T-helper 1 cell (primary cell): ENCODE results near the gene ESYT2.
"Not testable (repeated sequence)": the region's sequence is repeated elsewhere in the genome, so short reads cannot be mapped to it uniquely, and the experiment has no call there.

ENCODE experiments used
- DNase-seq, 5 donors: peaks; one replicate each; pipeline ENCODE4 v3.0.0-alpha.2; 2012 to 2020

ESYT2 gene

DNA sequence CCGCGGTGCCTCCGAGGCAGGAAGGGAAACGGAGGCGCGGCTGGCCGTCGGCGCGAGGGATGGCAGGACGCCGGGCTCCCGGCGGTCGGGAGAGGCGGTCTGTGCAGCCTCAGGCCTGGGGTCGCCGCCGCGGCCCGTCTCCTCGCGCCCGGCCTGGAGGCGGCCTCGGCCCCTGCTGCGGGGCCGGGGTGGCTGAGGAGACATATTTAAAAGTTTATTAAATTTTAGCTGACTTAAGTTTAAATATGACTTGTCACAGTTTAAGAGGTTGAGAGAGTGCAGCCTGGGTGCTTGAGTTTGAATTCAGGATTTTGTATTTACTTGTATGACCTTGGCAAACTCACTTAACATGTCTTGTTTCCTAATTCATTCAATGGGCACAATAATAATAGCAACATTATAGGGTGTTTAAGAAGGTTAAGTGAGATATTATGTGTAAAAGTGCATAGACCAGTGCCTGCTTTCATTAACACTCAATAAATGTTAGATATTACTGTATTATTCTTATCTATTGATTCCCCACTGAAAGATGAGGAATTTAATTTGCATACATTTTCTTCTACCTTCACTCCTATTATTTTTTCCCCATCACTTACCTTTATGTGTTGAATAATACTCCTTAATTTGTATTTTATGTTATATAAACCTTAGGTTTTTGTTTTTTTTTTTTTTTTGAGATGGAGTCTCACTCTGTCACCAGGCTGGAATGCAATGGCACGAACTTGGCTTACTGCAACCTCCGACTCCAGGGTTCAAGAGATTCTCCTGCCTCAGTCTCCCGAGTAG lies 27.8 kb upstream of the ESYT2 start:
- DNase-seq, result no peak

DNA sequence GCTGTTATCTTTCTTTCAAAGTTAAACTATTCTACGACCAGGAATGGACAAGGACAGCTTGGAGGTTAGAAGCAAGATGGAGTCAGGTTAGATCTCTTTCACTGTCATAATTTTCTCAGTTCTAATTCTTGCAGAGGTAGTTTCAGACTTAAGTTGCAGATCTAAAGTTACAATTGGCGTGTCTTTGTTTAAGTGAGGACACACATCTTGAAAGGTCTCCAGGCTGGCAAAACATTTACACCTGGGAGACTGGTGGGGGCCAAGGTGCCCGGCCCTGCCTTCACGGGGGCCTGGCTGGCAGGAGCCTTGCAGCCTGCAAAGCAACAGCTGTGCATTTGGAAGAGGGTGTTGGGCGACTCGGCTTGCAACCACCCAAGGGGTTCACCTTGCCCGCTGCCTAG lies 25.4 kb upstream of the ESYT2 start:
- DNase-seq, result no peak

DNA sequence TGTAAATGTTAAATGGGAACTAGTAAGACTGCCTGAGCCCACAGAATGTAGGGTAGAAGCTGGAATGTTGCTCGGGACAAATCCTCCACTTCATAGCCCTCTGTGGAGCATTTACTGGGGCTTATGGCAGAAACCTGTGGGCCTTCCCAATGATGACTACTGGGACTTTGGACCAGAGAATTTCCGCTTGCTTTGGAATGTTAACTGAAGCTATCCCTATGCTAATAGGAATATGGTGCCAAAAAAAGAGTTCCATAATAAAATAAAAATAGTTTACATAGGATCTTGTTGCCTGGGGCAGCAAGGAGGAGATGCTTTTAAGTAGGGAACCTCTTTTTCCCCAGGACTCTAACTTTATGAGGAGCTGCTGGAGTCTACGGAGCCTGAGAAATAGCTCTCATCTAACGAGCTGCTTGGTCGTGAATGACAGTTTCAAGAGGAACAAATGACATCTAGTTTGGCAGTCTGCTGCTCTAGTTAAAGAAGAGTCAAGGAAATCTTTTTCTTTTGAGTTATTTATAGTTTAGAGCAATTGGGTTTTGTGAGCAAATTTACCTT lies 21.3 kb upstream of the ESYT2 start:
- DNase-seq, result no peak

DNA sequence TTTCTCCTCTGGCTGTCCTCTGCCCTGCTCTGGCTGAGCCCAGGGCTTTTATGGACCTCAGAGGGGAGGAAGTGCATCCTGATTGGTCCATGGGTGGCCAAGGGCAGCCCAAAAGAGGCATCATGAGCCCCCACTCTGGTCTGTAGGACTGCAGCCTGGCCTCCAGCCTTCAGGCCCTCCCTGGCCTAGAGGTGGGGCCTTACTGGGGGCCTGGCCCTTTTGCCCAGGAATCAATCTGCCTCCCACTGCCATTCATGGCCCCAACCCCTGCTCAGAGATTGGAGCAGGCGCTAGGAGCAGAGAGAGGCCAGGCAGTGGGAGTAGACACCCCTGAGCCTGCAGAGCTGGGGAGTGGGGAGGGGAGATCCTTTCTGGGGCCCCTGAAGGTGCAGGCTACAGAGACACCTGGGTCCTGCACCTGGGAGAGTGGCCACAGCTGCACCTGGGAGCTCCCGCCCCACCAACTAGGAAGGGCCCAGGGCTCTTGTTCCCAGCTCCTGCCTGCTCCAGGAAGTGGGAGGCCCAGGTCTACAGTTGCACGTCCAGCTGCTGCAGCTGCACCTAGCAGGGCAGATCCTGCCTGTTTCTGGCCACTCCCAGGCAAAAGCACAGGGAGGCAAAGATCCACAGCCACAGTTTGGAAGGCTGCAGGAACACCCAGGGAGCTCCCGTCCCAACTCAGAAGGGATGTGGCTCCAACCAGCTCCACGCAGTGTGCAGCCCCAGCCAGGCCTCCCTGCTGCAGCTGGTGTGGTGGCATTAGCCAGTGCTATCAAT lies 20.6 kb upstream of the ESYT2 start:
- DNase-seq, result no peak

DNA sequence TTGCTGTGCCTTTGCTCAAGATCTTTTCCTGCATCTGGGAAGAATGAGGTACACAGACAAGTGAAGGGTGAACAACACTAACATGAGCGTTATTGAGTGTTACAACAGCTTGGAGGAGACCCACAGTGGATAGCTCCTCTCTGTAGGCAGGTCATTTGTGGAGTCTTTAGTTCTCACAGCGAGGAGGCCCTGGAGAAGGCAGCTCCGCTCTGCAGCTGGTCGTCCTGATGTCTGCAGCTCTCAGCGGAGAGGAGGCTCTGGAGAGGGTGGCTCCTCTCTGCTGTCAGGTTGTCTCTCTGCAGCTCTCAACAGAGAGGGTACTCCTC lies 20.1 kb upstream of the ESYT2 start:
- DNase-seq, result no peak

DNA sequence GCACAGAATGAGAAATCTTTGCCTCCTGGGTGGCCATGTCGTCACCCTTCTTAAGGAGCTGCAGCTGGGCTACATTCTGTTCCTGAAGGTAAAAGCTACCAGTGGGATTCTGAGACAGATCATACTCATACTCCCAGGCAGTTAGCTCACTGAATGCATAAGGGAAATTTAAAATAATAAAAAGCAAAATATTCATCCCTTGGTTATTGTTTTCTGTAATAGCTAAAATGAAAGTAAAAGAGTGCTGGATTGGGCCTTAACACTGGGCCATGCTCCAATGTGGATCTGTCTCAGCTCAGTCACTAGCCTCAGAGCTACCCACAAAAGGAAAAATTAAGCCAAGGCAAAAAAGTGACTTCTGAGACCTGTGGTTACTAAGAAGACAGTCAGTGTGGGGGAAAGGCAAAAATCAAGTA lies 18.1 kb upstream of the ESYT2 start:
- no peak for DNase-seq

DNA sequence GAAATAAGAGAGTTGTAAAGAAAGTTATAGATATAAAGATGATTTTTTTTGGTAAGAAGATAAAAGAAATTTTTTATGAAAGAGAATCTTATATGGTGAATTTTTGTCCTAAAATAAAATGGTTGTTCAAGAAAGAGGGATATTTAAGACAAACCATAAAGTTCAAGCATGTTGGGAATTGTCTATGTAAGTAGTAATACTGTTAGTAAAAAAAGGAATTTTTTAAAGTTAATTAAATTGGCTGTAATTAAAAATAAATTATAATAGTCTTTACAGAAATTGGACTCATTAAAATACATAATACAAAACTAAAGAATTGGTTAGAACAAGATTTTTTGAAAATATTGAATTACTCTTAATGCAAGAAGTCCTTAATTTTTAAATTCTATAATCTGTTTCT lies 17.0 kb upstream of the ESYT2 start:
- no peak for DNase-seq

DNA sequence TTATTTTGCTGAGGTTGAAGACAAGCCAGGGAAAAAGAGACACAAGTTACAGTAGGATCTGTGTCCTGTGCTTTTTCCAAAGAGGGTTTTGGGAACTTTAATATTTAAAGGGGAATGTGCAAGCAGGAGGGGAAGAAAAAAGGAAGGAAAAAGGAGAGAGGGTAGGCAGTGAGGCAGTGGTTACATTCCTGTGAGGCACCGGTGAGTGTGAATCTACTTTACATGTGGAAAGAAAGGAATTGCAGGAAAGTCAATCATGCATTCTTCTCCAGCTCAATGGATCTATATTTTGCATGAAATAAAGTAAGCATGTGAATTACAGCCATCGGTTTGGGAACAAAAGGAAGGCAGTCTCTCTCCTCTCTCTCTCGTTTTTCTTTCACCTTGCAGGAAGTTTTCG lies 14.5 kb upstream of the ESYT2 start:
- no peak for DNase-seq

DNA sequence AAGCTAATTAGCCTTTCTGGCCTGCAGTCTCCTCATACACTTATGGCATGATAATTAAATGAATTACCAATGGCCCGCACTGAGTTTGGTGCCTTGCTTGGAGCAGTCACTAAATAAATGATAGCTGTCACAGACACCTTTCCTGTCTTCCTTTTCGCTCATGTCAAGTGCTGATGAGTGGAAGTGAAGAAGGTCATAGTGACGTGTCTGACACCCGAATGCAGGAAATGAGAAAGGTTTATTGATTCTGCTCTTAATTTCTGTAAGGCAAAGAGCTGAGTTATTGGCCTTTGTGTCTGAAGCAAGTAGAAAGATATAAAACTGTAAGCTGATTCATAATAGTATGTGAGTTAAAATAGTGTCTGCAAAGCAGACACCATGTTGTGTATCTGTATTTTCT lies 13.2 kb upstream of the ESYT2 start:
- no peak for DNase-seq

DNA sequence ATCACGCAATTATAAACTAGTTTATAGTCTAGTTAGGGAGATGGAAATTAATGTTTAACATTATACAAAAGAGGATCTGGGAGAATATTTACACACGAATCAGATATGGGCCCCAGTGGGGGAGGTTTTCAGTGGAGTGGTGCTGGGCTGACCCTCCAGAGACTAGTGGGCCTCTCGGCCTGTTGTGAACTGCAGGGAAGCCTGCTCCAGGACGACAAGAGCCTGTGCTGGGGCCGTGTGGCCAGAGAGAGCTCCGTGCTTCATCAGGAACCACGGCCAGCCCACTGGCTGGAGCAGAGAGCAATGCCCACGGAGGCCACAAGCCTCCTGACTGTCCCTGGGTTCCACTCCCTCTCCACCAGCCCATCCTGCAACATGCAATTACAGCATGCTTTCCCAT lies 11.3 kb upstream of the ESYT2 start:
- no peak for DNase-seq

DNA sequence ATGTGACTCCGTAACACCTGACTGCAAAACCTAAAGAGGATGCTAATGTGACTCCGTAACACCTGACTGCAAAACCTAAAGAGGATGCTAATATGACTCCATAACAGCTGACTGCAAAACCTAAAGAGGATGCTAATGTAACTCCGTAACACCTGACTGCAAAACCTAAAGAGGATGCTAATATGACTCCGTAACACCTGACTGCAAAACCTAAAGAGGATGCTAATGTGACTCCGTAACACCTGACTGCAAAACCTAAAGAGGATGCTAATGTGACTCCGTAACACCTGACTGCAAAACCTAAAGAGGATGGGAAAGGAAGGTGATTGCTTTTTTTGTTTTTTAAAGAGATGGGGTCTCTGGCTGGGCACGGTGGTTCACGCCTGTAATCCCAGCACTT lies 9.9 kb upstream of the ESYT2 start:
- not testable (repeated sequence) for DNase-seq

DNA sequence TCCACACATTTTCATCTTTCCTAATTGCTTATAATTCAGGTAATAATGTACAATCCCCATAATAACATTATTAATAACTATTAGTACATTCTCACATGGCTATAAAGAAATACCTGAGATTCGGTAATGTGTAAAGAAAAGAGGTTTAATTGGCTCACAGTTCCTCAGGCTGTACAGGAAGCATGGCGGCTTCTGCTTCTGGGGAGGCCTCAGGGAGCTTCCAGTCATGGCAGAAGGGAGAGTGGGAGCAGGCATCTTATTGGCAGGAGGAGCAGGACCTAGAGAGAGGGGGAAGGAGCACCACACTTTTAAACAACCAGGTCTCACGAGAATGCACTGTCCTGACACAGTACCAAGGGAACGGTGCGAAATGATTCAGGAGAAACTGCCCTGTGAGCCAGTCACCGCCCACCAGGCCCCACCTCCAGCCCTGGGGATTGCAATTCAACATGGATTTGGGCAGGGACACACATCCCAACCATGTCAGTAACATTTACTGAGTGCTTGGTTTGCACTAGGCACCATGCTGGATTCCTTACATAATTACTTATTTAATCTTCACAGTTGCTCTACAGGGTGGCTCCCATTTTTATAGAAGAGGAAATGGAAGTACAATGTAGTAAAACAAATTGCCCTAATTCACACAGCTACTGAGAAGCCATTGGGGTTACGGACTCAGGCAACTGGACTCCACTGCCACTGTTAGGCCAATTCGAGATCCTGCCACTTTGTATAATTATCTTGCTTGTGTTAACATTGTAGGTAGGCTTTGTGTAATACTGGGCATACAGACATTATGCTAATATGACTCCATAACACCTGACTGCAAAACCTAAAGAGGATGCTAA lies 8.7 kb upstream of the ESYT2 start:
- DNase-seq, result no peak

DNA sequence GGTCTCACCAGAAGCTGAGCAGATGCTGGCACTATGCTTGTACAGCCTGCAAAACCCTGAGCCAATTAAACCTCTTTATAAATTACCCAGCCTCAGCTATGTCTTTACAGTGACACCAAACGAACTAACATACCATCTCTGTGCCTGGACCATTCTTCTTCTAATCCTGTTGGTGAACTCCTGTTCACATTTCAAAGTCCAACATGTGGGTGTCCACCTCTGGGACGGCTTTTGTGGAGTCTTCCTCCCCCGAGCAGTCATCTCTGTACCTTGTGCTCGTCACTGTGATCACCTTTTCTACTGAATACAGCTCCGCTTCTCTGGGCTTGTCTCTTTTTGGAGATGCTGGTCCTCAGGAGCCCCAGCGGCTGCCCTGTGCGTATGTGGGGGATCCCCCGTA lies 7.4 kb upstream of the ESYT2 start:
- no peak for DNase-seq

DNA sequence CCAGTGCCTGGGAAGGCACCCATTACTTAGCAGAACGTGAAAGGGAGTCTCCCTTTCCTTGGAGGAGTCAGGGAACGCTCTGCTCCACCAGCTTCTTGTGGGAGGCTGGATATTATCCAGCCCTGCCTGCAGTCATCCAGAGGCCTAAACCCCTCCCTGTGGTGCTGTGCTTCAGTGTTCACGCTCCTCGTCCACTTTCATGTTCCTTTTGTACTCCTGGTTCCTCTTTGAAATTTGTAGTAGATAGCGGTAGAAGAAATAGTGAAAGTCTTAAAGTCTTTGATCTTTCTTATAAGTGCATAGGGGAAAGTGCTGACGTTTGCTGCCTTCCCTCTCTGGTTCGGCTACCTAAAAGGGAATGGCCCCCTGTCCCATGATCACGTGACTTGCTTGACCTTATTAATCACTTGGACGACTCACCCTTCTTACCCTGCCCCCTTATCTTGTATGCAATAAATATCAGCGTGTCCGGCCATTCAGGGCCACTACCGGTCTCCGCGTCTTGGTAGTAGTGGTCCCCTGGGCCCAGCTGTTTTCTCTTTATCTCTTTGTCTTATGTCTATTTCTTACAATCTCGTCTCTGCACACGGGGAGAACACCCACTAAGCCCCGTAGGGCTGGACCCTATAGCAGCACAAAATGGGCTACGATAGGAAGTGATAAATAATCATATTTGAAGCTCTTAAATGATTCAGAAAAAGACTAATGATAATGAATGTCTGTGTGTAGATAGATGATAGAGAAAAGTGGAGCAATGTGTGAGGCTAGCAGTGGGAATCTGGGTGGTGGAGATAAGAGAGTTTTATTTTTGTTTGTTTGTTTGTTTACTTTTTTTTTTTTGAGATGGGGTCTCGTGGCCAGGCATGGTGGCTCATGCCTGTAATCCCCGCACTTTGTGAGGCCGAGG lies 5.8 kb upstream of the ESYT2 start:
- DNase-seq, result no peak

DNA sequence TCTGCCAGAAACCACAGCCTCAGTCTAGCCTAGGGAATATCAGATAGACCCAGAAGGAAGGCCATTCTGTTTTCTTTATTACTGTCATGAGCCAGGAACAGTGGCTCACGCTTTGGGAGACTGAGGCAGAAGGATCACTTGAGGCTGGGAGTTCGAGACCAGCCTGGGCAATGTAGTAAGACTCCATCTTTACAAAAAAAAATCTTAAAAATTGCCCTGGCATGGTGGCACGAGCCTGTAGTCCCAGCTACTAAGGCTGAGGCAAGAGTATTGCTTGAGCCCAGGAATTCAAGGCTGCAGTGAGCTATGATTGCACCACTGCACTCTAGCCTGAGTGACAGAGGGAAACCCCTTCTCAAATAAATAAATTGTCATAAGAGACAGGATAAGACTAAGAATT lies 3.7 kb upstream of the ESYT2 start:
- DNase-seq, result no peak

DNA sequence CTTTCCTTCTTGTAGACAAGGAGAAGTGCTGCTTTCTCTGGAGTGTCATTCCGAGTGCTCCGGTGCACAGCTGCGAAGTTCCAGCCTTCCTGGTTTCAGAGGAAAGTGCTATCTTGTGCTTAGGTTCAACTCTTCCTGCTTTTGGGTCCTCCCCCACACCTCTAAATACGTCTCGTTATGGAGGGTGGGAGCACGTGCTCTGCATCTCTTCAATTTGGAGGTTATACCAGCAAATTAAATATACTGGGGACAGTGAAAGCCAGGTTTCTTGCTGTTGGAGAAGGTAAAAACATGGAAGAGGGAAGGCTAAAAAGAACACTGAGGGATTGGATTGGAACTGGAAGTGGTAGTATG lies 2.4 kb upstream of the ESYT2 start:
- DNase-seq, result no peak

DNA sequence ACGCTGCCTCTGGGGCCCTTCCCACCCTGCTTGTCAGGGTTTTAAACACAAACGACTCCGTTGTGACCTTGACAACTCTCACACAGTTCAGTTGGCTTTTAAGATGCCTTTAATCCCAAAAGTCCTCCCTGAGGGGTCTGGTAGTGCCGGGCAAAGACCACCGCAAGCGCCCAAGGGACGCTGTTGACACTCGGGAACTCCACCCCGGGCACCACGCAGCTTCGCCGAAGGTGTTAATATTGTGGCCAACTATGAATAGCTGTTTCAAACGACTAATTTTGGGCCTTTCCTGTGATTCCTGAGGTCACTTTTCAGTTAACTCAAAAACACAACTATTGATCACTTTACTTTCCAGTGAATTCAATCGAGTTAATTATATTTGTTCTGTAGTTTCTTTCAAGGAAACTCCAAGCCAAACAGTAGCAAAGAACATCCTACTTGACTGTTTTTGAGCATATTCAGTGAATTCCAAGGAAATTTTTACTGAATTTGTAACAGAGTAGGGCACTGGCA lies 958 bp upstream of the ESYT2 start:
- no peak for DNase-seq

DNA sequence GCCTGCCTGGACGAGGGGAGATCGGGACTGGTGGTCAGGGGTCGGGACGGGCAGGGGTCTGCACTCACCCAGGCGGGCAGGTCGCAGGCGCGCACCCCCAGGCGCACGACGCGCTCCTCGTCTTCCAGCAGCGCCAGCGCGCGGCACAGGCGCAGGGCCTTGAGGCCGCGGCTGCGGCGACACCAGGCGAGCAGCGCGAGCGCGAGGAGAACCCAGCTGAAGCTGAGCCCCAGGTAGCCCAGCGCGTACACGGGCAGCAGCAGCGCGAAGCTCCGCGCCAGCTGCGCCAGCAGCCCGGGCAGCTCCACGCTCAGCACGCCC lies 328 bp downstream of the ESYT2 start:
- DNase-seq, result peak in 3 of 5 donors; percentile 50 to 88 (median 55)

DNA sequence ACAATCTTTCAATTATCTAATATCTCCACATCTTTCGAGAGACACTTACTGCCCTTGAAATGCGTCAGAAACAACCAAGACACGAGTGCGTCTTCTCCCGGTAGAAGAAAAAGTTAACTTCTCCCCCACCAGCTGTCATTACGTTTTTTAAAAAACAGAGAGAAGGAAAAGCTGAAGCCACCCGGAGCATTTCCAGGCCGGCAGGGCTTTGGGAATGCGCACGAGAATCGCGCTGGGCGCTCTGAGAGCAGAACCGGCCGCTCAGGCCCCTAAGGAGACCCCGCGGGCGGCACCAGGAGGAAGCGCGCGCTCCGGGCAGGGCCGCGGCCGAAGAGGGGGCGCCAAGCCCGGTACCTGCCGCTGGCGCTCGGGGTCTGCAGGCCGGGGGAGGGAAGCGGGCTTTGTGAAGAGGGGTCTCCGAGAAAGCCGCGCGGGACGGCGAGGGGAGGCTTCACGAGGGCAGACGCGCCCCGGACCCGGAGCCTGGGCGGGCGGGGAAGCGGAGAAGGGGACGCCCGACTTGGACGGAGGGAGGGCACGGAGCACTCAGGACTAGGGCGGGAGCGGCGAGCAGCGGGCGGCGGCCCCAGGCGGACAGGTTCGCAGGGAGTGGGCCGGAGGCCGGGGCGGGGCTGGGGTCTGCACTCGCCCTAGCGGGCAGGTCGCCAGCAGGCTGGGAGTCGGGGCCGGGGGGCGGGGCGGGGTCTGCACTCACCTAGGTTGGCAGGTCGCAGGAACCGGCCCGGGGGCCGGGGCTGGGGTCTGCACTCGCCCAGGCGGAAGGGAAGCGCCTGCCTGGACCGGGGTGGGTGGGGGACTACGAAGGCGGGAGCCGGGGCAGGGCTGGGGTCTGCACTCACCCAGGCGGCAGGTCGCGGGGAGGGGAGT lies 932 bp downstream of the ESYT2 start:
- peak in 3 of 5 donors; percentile 17 to 33 (median 29) for DNase-seq

DNA sequence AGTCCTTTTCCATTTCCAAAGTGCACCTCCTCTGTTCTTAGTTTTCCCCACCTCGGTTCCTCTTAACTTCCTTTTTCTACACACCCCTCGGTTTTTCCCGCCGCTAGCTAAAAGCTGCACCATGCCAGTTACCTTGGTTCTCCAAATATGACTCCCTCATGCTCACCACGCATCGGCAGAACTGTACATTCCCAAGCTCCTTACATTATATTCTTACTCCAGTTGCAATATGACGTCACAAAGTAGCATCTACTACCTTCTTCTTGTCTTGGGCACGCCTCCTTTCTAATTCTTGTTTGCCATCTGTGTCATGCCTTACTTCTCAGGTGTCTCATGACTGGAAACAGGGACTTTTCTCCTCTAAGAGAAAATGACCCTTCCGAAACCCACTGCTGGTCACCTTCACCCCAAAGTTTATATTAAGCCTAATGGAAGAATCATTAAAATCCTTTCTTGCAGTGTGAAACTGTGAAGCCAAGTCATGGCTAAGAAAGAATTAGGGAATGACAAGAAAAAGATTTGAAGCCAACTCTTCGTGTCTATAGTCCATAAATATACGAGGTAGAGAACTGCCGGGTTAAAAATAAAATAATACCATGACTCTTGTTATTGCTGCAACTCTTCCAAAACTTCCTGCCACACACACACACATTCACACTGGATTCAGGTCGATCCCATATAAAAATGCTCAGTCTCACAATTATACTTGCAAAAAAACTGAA lies 1.7 kb downstream of the ESYT2 start:
- peak in 1 of 5 donors; percentile 61 for DNase-seq
